ENCODE data around the gene ALB.
A peak's percentile ranks its signal among the peaks of the same experiment; 100 is the strongest.

Gene ALB

DNA sequence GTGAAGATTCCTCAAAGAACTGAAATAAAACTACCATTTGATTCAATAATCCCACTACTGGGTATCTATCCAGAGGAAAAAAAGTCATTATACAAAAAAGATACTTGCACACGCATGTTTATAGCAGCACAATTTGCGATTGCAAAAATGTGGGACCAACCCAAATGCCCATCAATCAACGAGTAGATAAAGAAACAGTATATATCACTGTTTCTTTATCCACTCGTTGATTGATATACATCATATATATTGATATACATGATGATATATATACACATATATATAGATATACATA lies 18.3 kb downstream of the ALB start:
- H3K27ac ChIP-seq = no peak overlapping the region
- TF ChIP-seq, protein P1, sequence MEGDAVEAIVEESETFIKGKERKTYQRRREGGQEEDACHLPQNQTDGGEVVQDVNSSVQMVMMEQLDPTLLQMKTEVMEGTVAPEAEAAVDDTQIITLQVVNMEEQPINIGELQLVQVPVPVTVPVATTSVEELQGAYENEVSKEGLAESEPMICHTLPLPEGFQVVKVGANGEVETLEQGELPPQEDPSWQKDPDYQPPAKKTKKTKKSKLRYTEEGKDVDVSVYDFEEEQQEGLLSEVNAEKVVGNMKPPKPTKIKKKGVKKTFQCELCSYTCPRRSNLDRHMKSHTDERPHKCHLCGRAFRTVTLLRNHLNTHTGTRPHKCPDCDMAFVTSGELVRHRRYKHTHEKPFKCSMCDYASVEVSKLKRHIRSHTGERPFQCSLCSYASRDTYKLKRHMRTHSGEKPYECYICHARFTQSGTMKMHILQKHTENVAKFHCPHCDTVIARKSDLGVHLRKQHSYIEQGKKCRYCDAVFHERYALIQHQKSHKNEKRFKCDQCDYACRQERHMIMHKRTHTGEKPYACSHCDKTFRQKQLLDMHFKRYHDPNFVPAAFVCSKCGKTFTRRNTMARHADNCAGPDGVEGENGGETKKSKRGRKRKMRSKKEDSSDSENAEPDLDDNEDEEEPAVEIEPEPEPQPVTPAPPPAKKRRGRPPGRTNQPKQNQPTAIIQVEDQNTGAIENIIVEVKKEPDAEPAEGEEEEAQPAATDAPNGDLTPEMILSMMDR (IDR thresholded peaks at IDR 0.05) = no peak
- TF ChIP-seq ZFX (IDR thresholded peaks at IDR 0.05; ENCODE audit: borderline replicate concordance) = no peak

DNA sequence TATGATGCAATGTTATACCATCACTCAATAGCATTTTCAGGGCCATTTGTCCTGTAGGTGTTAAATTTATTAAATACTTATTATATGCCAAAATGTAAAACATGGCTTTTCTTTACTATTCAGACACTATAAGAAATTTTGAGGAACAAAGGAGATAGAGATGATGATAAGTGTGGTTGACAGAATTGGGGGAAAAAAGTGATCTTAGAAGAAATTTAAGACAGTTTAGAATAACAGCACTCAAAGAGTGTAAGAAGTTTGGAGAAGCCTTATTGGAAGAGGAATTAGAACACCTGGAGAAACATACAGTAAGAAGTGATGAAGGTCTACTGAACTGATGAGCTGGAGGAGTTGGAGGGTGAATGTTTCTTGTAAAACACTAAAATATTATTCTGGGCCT lies 19.1 kb downstream of the ALB start:
- H3K27ac ChIP-seq = no peak overlapping the region
- TF ChIP-seq, protein P1 (IDR thresholded peaks at IDR 0.05) = no peak
- no peak for TF ChIP-seq ZFX (IDR thresholded peaks at IDR 0.05; ENCODE audit: borderline replicate concordance)

DNA sequence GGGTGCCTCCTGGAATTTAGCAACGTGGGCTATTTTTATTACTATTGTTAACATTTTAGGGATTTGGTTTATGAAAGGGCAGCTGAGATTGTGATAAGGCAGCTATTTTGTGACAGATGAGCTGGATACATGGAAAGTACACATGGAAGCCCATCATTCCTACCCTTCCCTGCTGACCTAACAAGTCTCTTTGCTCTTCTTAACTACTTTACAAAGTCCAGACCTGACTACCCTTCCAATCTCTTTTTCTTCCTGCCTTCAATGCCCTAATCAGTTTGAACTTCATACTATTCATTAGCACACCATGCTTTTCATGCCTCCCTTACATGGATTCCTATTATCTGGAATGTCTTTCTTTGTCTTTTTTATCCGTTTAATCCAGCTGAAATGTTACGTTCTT lies 22.6 kb downstream of the ALB start:
- TF ChIP-seq, protein P1 (IDR thresholded peaks at IDR 0.05) = no peak
- TF ChIP-seq ZFX (IDR thresholded peaks at IDR 0.05; ENCODE audit: borderline replicate concordance) = no peak
- H3K27ac ChIP-seq = no peak overlapping the region

GRCh38 chr4:73429118-73429517 lies 25.0 kb downstream of the ALB start:
- H3K27ac ChIP-seq = no peak overlapping the region
- TF ChIP-seq, protein P1 (IDR thresholded peaks at IDR 0.05) = no peak
- no peak for TF ChIP-seq ZFX (IDR thresholded peaks at IDR 0.05; ENCODE audit: borderline replicate concordance)

- H3K27ac ChIP-seq = no peak overlapping the region
- TF ChIP-seq, protein P1 (IDR thresholded peaks at IDR 0.05) = no peak
- no peak for TF ChIP-seq ZFX (IDR thresholded peaks at IDR 0.05; ENCODE audit: borderline replicate concordance)
Observed at GRCh38 chr4:73429826-73430587, 25.9 kb downstream of the ALB start.

DNA sequence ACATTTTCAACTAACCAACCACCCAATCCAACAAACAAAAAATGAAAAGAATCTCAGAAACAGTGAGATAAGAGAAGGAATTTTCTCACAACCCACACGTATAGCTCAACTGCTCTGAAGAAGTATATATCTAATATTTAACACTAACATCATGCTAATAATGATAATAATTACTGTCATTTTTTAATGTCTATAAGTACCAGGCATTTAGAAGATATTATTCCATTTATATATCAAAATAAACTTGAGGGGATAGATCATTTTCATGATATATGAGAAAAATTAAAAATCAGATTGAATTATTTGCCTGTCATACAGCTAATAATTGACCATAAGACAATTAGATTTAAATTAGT lies 27.7 kb downstream of the ALB start:
- TF ChIP-seq ZFX (IDR thresholded peaks at IDR 0.05; ENCODE audit: borderline replicate concordance) = no peak
- TF ChIP-seq, protein P1 (IDR thresholded peaks at IDR 0.05) = no peak
- peak overlapping the region; percentile 62 for H3K27ac ChIP-seq

- TF ChIP-seq, protein P1 (IDR thresholded peaks at IDR 0.05) = no peak
- TF ChIP-seq ZFX (IDR thresholded peaks at IDR 0.05; ENCODE audit: borderline replicate concordance) = no peak
- H3K27ac ChIP-seq = peak overlapping the region; percentile 62
Observed at GRCh38 chr4:73432169-73433000, 28.3 kb downstream of the ALB start.
